ENCODE measurements around the gene ABCC1. TPM values are rescaled to one million over a fixed set of nuclear protein-coding genes. Genes with fewer than 3 reads are reported as not detected.
"Not testable (repeated sequence)": the region's sequence is repeated elsewhere in the genome, so short reads cannot be mapped to it uniquely, and the experiment has no call there.

The ABCC1 gene
- total RNA-seq, 1 donor from 2014 or later: 34.2 TPM

DNA sequence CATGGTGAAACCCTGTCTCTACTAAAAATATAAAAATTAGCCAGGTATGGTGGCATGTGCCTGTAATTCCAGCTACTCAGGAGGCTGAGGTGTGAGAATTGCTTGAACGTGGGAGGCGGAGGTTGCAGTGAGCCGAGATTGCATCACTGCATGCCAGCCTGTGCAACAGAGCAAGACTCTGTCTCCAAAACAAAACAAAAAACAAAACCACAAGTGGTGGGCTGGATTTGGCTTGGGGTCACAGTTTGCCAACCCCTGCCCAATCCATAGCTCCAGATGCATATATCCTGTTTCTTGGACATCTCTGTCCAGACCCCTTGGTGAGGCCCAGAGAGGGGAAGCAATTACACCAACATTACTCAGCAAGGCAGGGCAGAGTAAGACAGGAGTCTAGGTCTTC lies 232.3 kb downstream of the ABCC1 start:
- ATAC-seq; DNase-seq (ENCODE audit: low spot score); intact Hi-C loops (cut with DNase I): not testable (repeated sequence)

DNA sequence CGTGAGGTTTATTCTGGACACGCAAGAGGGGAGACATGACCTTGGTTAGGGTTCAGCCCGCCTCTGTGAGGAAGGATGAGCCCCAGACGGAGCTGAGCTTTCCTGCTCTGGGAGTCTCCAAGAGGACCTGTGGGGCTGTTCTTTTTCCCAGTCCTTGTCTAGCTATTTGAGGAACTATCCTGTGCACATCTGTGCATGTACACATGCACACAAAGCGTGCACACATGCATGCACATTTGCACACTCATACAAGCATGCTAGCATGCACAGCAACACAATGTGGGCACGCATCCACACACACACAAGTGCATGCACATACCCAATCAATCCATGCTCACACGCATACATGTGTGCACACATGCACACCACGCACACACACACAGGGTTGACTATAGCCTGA lies 233.5 kb downstream of the ABCC1 start:
- no peak for DNase-seq (ENCODE audit: low spot score)
- intact Hi-C loops (cut with DNase I): no loop called here
- no peak for ATAC-seq

DNA sequence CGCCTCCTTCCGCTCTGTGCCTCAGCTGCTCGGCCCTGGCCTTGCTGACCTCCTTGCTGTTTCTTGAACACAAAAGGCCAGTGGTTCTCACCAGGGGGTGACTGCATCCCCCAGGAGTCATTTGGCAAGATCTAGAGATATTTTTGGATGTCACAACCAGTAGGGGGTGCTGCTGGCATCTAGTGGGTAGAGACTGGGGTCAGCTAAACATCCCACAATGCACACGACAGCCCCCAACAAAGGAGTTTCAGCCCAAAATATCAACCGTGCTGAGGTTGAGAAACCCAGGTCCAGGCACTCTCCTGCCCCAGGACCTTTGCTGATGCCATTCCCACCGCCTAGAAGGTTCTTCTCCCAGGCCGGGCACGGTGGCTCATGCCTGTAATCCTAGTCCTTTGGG lies 234.1 kb downstream of the ABCC1 start:
- no peak for DNase-seq (ENCODE audit: low spot score)
- intact Hi-C loops (cut with DNase I): no loop called here
- no peak for ATAC-seq

DNA sequence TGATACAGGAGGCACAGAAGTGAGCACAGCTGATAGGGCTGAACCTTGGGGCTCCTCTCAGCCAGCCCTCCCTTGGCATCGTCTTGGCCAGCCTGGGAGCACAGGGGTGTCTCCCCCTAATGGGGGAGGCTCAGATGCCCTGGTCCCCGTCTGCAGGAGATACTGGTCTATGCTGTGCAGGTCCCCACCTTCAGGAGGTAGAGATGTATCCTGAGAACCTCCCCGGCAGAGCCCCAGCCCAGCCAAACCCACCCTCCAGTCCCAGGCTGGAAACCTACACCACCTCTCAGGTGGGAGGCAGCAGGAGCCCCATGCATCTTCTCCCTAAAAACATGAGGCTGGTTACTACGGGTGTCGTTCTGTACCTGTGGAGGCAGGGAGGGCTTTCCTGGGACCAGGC lies 235.2 kb downstream of the ABCC1 start:
- ATAC-seq: no peak
- no peak for DNase-seq (ENCODE audit: low spot score)
- intact Hi-C loops (cut with DNase I): no loop called here

DNA sequence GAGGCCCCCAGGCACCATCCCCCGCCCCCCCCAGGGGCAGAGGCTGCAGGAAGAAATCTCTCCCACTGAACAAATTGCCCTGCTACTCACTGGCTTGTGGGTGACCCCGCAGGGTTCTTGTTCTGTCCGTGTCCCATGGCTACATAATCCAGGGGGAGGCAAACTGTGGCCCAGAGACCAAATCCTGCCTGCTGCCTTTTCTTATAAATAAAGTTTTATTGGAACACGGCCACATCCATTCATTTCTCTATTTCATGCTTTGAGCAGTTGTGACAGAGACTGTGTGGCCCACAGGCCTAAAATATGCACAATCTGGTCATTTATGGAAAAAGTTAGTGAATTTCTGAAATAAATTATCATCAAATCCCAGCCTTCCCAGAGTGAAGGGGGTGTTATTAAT lies 235.7 kb downstream of the ABCC1 start:
- ATAC-seq: no peak
- DNase-seq (ENCODE audit: low spot score): no peak
- intact Hi-C loops (cut with DNase I): no loop called here

DNA sequence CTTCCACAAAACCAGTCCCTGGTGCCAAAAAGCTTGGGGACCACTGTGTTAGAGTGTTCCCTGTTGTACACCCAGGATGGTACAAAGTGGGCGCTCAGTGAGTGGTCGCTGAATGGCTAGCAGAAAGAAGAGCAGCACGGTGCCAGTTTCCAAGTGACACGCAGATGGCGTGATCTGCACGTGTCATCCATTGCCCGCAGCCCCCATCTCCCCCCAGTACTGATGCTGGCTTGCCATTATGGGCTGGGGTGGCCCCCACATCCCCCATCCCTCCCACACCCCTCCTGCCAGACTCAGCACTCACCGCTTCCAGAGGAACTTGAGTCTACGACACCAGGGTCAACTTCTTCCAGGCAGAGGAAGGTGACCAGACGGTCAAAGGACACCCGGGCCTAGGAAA lies 237.4 kb downstream of the ABCC1 start:
- DNase-seq (ENCODE audit: low spot score) (no peak), ATAC-seq (no peak)
- intact Hi-C loops (cut with DNase I): no loop called here

DNA sequence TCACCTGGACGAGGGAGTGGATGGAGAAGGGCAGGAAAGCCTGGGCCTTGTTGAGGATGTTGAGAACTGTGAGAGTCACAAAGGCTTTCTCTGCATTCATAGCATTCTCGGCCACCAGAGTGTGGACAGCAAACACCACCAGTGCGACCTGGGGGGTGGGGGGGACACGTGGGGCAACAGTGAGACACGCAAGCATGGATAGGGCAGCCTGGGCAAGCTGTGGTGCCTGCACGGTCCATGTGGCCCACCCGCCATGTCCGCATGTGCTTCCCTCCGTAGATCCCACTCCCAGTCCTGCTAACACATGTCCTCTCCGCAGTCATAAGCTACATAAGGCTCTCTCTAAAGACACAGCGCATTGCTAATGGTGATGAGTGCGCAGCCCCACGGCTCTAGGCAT lies 239.4 kb downstream of the ABCC1 start:
- ATAC-seq (no peak), DNase-seq (ENCODE audit: low spot score) (no peak)
- intact Hi-C loops (cut with DNase I): no loop called here

DNA sequence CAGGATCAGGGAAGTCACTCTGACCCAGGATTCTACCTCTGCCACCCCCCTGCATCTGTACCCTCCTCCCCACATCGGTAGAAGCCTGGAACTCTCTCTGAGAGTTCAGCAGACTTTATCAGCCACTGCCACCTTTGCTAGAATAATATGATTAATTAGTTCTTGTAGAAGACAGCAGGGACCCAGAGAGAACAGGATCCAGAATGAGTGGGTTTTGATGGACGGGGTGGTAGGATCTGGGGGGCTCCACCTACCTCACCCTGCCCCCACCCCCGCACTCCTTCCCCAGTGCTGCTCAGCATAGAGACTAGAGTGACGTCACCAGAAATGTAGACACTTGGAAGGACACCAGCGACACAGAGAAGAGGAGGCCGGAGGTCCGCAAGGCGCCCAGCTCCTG lies 240.4 kb downstream of the ABCC1 start:
- intact Hi-C loops (cut with DNase I): no loop called here

DNA sequence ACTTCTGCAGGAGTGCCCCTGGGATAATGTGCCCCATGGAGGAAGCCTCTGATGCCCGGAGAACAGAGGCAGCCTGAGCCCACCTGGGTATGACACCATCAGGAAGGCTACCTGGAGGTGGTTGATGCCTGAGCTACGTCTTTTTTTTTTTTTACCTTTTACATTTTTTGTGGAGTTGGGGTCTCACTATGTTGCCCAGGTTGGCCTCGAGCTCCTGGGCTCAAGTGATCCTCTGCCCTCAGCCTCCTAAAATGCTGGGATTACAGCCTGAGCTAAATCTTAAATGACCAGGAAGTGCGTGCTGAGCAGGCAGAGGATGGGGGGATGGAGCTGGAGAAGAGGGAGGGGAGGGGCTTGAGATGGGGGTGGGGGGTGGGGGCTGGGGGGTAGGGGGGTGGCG lies 241.1 kb downstream of the ABCC1 start:
- no peak for DNase-seq (ENCODE audit: low spot score)
- intact Hi-C loops (cut with DNase I): no loop called here
- no peak for ATAC-seq

More for the DNA sequence above, 240.4 kb downstream of the ABCC1 start:
- DNase-seq (ENCODE audit: low spot score) (no peak), ATAC-seq (no peak)

DNA sequence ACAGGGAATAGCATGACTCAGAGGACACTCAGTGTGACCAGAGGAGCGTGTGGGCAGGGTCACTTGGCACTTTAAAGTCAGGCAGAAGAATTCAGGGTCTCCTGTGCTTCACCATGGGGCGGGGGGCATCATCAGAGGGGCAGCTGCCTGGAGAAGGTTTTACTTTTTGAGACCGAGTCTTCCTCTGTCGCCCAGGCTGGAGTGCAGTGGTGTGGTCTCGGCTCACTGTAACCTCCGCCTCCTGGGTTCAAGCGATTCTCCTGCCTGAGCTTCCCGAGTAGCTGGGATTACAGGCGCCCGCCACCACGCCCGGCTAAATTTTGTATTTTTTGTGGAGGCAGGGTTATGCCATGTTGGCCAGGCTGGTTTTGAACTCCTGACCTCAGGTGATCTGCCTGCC lies 241.6 kb downstream of the ABCC1 start:
- ATAC-seq; DNase-seq (ENCODE audit: low spot score); intact Hi-C loops (cut with DNase I): not testable (repeated sequence)

DNA sequence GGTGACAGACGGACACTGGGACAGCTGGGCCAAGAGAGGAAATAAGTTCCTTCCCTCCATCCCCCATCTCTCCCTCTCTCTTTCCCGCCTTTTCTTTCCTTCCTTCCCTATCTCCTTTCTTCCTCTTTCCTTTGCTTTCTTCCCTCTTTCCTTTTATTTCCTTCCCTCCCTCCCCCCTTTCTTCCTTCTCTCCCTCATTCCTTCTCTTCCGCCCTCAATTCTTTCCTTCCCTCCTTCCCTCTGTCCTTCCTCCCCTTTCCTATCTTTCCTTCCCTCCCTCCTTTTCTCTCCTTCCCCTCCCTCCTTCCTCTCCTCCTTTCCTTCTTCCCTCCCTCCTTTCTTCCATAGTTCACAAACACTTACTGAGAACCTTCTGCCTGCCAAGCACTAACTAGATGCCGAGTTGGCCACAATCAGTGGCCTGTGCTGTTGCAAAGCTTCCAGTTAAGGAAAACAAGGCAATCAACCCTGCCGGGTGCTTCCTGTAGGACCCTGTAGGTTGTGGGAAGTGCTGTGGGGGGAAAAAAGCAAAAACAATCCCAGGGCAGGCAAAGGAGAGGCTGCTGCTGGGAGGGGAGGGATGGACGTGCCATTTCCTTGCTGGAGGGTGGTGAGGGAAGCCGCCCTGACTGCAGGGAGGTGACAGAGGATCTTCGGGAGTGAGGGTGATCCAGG lies 242.2 kb downstream of the ABCC1 start:
- ATAC-seq (no peak), DNase-seq (ENCODE audit: low spot score) (no peak)
- intact Hi-C loops (cut with DNase I): no loop called here

Other genes with a start within 250 kb of the ABCC1 start
- gene MYH11, start 92.6 kb upstream of the ABCC1 start, total RNA-seq: 53.9 TPM
- 37.6 TPM for gene CEP20, start 61.0 kb upstream of the ABCC1 start, total RNA-seq